Smooth muscle cell of the brain vasculature (primary cell): Measurements from ENCODE around the gene HDGFL3.
"Not testable (repeated sequence)": the region's sequence is repeated elsewhere in the genome, so short reads cannot be mapped to it uniquely, and the experiment has no call there.

Source experiments
- DNase-seq: peaks from one replicate; pipeline ENCODE4 v3.0.0-alpha.2; 2012; ENCODE audit warnings: low read depth, low spot score

Gene HDGFL3

GRCh38 chr15:83102346-83102745, 105.3 kb downstream of the HDGFL3 start:
- DNase-seq, result no peak

- DNase-seq, result no peak
Observed at GRCh38 chr15:83100097-83100646, 107.5 kb downstream of the HDGFL3 start.

GRCh38 chr15:83099290-83099689, 108.3 kb downstream of the HDGFL3 start:
- DNase-seq, result no peak

GRCh38 chr15:83098079-83098478, 109.5 kb downstream of the HDGFL3 start:
- DNase-seq, result no peak

- DNase-seq, result no peak
Observed at GRCh38 chr15:83094583-83094982, 113.0 kb downstream of the HDGFL3 start.

- no peak for DNase-seq
Observed at GRCh38 chr15:83092309-83092976, 115.2 kb downstream of the HDGFL3 start.

- DNase-seq, result not testable (repeated sequence)
Observed at GRCh38 chr15:83091965-83092308, 115.7 kb downstream of the HDGFL3 start.

- DNase-seq, result no peak
Observed at GRCh38 chr15:83090465-83090864, 117.2 kb downstream of the HDGFL3 start.

GRCh38 chr15:83088876-83089275, 118.7 kb downstream of the HDGFL3 start:
- DNase-seq, result no peak

GRCh38 chr15:83087576-83087975, 120.0 kb downstream of the HDGFL3 start:
- no peak for DNase-seq

- DNase-seq, result not testable (repeated sequence)
Observed at GRCh38 chr15:83085864-83086552, 121.6 kb downstream of the HDGFL3 start.

- DNase-seq, result not testable (repeated sequence)
Observed at GRCh38 chr15:83085461-83085860, 122.2 kb downstream of the HDGFL3 start.

GRCh38 chr15:83082730-83083386, 124.8 kb downstream of the HDGFL3 start:
- DNase-seq, result no peak

- DNase-seq, result no peak
Observed at GRCh38 chr15:83081256-83082014, 126.2 kb downstream of the HDGFL3 start.

- DNase-seq, result no peak
Observed at GRCh38 chr15:83078712-83079111, 128.9 kb downstream of the HDGFL3 start.
